HT1080 (cell line): ENCODE data around the gene STXBP2. TPM values are rescaled to one million over a fixed set of nuclear protein-coding genes. Genes with fewer than 3 reads are reported as not detected.

Source experiments
- DNase-seq: peaks from one replicate; pipeline ENCODE4 v3.0.0-alpha.2; 2015; ENCODE audit warnings: low read depth
- small RNA-seq: library from RNA; depleted of rRNA; stranded (forward); fragments of <200 nt; gene quantifications from one replicate; pipeline ENCODE3, GENCODE V24; 2014
- total RNA-seq: library from RNA; depleted of rRNA; stranded (reverse); fragments of >200 nt; shearing (Covaris generic); gene quantifications from 2 replicates; pipeline ENCODE4 v1.2.3, GENCODE V29; 2014; rRNA removed

Gene STXBP2
- total RNA-seq, 1 experiment from 2014 or later, result 1.1 TPM

DNA sequence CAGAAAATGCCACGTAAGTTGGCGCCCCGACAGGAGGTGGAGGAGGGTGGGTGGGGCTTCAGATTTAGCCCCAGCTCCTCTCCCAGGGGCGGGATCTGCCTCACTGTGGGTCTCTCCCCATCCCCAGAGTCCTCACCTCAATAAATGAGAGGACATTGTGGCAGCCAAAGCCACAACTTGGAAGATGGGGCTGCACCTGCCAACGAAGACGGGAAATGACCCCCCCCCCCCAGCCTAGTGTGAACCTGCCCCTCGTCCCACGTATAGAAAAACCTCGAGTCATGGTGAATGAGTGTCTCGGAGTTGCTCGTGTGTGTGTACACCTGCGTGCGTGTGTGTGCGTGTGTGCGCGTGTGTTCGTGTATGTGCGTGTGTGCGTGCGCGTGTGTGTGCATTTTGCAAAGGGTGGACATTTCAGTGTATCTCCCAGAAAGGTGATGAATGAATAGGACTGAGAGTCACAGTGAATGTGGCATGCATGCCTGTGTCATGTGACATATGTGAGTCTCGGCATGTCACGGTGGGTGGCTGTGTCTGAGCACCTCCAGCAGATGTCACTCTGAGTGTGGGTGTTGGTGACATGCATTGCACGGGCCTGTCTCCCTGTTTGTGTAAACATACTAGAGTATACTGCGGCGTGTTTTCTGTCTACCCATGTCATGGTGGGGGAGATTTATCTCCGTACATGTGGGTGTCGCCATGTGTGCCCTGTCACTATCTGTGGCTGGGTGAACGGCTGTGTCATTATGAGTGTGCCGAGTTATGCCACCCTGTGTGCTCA lies 42.3 kb downstream of the STXBP2 start:
- no peak for DNase-seq

GRCh38 chr19:7679771-7680605 lies 43.1 kb downstream of the STXBP2 start:
- DNase-seq, result no peak

DNA sequence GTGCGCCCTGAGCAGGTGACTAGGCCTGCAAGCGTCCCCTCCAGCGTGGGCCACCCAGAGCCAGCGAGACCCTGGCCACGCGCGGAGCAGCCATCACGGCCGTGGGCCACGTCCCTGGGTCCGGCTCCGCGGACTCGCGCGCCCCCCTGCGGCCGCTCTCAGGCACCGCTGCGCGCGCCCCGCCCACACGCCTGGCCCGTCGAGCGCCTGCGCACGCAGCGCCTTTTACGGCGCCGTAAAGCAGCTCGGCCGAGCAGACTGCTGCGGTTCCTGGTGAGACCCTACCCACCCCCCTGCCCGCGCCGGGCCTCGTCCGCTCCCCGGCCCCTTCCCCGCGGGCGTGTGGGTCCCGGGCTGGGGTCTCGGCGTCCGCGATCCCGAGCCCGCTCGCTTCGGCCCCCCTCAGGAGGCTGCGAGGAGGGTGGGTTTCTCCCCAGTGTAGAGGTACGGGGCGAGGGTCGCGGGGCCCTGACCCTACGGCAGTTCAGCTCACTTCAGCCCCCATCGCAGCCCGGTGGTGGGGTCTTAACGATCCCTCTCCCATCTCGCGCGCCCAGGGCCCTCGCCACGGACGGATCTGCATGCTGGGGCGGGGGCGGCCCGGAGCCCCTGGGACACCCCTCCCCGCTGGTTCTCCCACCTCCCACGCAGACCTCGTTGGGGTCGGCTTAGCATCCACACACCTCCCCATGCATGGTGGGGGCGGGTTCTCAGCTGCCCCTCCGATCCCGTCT lies 43.9 kb downstream of the STXBP2 start, which contains the start of gene TRAPPC5:
Gene TRAPPC5 (plus strand): TSS at position 228 of the 734 bp plus-strand sequence. CDS start 1,421 bp downstream, outside the sequence.
- DNase-seq, result peak; percentile 57

GRCh38 chr19:7681340-7682174 lies 44.6 kb downstream of the STXBP2 start:
- DNase-seq, result peak; percentile 19

- no peak for DNase-seq
These were observed 45.4 kb downstream of the STXBP2 start for GRCh38 chr19:7682175-7682855.

- DNase-seq, result no peak
These were observed 48.9 kb downstream of the STXBP2 start for GRCh38 chr19:7685546-7686445.

- no peak for DNase-seq
These were observed 50.3 kb downstream of the STXBP2 start for GRCh38 chr19:7687177-7687576.

GRCh38 chr19:7689165-7689564 lies 52.3 kb downstream of the STXBP2 start:
- no peak for DNase-seq

DNA sequence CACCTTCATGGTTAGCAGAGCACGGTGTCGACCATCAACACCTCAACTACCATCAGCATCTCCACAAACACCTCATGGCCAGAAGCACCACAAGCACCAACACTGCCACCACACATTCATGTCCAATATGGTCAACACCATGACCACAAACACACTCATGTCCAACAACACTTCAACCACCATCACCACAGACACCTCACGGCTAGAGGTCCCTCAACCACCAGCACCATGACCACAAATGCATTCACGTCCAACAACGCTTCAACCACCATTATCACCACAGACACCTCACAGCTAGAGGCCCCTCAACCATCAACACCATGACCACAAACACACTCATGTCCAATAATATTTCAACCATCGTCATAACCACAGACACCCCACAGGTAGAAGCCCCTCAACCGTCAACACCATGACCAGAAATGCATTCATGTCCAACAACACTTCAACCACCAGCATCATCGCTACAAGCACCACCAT lies 53.9 kb downstream of the STXBP2 start:
- no peak for DNase-seq

DNA sequence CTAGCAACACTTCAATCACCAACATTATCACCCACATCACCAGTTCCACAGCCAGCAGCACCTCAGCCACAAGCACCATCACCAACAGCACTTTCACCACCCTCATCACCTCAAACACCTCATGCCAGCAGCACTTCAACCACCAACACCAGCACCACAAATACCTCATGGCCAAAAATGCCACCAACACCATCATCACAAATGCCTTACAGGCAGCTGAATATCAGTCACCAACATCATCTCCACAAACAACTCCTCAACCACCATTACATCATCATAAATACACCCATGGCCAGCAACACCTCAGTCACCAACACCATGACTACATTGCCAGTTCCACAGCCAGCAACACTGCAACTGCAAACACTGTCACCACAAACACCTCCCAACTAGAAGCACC lies 54.6 kb downstream of the STXBP2 start:
- DNase-seq, result no peak

- DNase-seq, result no peak
These were observed 55.6 kb downstream of the STXBP2 start for GRCh38 chr19:7692417-7693088.

DNA sequence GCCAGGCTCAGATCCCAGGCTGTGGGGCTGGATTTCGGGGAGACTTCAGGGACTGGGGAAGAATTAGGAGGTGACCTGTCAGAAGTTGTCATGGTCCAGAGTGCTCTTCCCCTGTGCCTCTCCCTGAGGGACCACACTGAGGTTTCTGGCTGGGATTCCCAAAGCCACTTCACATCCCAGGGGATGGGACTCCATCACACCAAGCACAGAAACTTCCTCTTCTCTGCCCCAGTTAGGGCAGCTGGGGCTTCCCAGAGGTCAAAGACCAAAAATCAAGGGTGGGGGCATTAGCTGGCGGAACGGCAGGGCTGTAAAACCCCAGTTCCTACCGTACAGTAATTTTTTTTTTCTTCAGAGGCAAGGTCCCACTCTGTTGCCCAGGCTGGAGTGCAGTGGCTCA lies 57.6 kb downstream of the STXBP2 start:
- DNase-seq, result no peak

Small RNAs within 50 kb of the gene (small RNA-seq; reads per million reads assigned to genes)
- not detected for gene MIR6792

Other genes starting within 250 kb of the STXBP2 start
- gene PEX11G, start 148.1 kb upstream of the STXBP2 start, total RNA-seq, result not detected in 2 replicates
- gene ZNF358, start 121.0 kb upstream of the STXBP2 start, total RNA-seq, result 25.2 and 29.8 TPM in 2 replicates
- gene MCOLN1, start 114.5 kb upstream of the STXBP2 start, total RNA-seq, result 5.1 and 5.2 TPM in 2 replicates
- gene PNPLA6, start 101.4 kb upstream of the STXBP2 start, total RNA-seq, result 51.1 and 55.4 TPM in 2 replicates
- gene CAMSAP3, start 41.2 kb upstream of the STXBP2 start, total RNA-seq, result not detected in 2 replicates
- 58.0 and 68.8 TPM in 2 replicates for gene XAB2, start 7.6 kb upstream of the STXBP2 start, total RNA-seq
- gene PET100, start 7.3 kb upstream of the STXBP2 start, total RNA-seq, result 18.5 and 52.8 TPM in 2 replicates
- gene PCP2, start 3.4 kb upstream of the STXBP2 start, total RNA-seq, result not detected in 2 replicates
- not detected in 2 replicates for gene RETN, start 31.9 kb downstream of the STXBP2 start, total RNA-seq
- not detected in 2 replicates for gene MCEMP1, start 40.0 kb downstream of the STXBP2 start, total RNA-seq
- gene TRAPPC5, start 43.7 kb downstream of the STXBP2 start, total RNA-seq, result 62.3 and 98.6 TPM in 2 replicates
- gene FCER2, start 65.0 kb downstream of the STXBP2 start, total RNA-seq, result not detected in 2 replicates
- gene CLEC4G, start 95.0 kb downstream of the STXBP2 start, total RNA-seq, result not detected in 2 replicates
- not detected in 2 replicates for gene CD209, start 110.4 kb downstream of the STXBP2 start, total RNA-seq
- not detected in 2 replicates for gene CLEC4M, start 126.1 kb downstream of the STXBP2 start, total RNA-seq
- 1.3 and 3.2 TPM in 2 replicates for gene EVI5L, start 193.1 kb downstream of the STXBP2 start, total RNA-seq
- gene PRR36, start 237.3 kb downstream of the STXBP2 start, total RNA-seq, result 0.02 TPM in 1 of 2 replicates, not detected in the other